Fibroblast of mammary gland (primary cell): ENCODE measurements around the gene GBA2.

Experiments
- DNase-seq: peaks from one replicate; pipeline ENCODE4 v3.0.0-alpha.2; 2010; ENCODE audit warnings: low read depth
- H3K4me3 ChIP-seq: 2 replicates; pipeline ENCODE4 v1.5.1; 2011; ENCODE audit warnings: low read depth, mild to moderate bottlenecking, low read length, moderate library complexity; ENCODE audit not compliant: control insufficient read depth
- TF ChIP-seq, protein P1 (sequence below): conservative IDR thresholded peaks from 2 replicates; pipeline ENCODE4 v1.5.1; 2011; ENCODE audit warnings: low read depth, low read length, inconsistent platforms; ENCODE audit not compliant: control insufficient read depth, insufficient read depth

The GBA2 gene

DNA sequence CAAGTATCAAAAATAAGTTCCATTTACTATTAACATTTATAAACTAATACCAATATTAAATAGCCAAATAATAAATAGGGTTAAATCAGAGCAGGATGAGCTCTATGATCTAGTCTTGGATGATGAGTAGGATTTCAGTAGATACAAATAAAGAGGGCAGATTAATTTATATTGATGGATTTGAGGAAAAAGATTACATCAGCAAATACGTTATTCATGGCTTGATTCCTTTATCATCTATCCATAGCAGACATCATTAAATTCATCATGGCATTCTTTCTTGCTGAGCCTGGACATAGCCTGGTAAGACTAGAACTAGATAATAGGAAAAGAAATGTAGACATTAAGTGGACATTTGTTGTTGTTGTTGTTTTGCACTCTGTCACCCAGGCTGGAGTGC is 18.4 kb upstream of the GBA2 start:
- TF ChIP-seq, protein P1, sequence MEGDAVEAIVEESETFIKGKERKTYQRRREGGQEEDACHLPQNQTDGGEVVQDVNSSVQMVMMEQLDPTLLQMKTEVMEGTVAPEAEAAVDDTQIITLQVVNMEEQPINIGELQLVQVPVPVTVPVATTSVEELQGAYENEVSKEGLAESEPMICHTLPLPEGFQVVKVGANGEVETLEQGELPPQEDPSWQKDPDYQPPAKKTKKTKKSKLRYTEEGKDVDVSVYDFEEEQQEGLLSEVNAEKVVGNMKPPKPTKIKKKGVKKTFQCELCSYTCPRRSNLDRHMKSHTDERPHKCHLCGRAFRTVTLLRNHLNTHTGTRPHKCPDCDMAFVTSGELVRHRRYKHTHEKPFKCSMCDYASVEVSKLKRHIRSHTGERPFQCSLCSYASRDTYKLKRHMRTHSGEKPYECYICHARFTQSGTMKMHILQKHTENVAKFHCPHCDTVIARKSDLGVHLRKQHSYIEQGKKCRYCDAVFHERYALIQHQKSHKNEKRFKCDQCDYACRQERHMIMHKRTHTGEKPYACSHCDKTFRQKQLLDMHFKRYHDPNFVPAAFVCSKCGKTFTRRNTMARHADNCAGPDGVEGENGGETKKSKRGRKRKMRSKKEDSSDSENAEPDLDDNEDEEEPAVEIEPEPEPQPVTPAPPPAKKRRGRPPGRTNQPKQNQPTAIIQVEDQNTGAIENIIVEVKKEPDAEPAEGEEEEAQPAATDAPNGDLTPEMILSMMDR: no peak
- H3K4me3 ChIP-seq: no peak overlapping the region
- DNase-seq: no peak

DNA sequence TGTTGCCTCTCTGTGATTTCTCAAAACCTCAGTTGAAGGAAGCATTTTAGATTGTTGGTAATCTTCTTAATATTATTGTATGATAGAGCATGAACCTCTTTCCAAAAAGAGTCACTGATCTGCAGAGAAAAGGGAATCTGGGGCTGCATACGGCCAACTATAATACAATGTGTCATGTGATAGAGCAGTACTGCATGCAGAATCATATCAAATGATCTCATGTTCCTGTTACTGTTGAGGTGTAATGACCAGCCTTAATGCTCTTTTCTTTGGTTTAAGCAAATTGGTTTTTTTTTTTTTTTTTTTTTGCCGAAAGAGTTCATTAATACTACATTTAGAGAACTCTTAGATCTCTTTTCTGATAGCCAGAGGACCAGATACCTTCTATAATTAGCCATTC is 18.0 kb upstream of the GBA2 start:
- no peak overlapping the region for H3K4me3 ChIP-seq
- no peak for DNase-seq
- TF ChIP-seq, protein P1: no peak

DNA sequence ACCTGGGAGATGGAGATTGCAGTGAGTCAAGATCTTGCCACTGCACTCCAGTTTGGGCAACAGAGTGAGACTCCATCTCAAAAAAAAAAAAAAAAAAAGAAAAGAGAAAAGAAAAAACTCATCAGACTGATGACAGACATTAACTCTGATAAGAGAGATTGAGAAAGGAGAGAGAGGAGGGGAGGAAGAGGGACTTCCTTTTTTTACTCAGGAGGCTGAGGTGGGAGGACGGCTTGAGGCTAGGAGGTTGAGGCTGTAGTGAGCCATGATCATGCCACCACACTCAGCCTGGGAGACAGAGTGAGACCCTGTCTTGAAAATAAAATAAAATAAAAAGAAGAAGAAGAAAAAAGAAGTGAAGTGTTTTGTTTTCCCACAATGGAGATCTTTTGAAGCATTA is 14.8 kb upstream of the GBA2 start:
- DNase-seq: no peak
- no peak overlapping the region for H3K4me3 ChIP-seq
- TF ChIP-seq, protein P1: no peak

DNA sequence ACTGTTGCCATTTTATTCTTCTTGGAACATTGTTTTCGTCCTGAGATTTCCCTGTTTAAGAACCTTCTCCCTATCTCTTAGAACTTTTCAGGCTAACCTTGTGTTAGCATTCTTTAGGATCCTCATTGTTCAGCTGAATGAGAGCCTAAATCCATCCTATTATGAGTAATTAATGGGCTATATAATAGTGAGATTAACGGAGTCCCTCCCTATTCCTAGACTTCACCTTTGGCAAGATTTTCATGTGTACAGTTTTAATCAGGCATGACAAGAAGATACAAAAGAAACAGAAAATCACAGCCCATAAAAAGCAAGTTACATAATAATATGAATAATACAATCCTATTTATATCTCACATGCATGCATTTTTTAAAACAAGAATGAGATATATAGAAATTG is 14.2 kb upstream of the GBA2 start:
- TF ChIP-seq, protein P1: no peak
- H3K4me3 ChIP-seq: no peak overlapping the region
- no peak for DNase-seq

DNA sequence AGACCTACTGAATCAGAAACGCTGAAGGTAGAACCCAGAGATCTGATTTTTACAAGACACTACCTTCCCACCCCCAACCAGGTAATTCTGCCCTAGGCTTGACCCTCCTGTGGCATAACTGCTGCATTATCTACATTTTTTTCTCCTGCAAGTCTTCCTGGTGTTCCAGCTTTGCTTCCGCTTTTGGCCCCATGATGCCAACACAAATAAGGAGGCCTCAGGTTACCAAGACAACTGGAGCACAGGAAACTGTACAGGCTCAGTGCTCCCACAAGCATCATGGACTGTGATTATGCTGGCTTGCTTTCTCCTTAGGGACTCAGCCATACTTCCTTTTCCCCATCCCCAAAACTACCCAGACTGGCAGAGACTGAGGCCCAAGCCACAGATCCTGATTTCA is 11.6 kb upstream of the GBA2 start:
- H3K4me3 ChIP-seq: no peak overlapping the region
- TF ChIP-seq, protein P1: no peak
- no peak for DNase-seq

DNA sequence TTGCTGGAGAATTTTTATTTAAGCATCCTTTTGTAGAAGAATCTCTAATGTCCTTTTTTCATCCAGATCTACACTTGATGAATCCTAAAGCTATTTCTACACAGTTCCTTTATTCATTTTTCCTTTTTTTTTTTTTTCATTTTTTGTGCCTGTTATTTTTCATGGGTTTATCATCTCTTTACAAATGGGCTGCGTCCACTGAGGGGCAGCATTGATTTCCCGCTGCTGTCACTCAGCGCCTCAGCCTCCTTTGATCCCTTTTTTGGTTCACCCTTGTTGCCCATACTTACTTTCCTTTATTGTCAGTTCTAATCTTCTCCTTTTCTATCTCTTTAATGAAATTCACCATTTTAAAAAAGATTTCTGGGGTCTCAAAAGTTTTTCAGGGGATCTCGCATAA is 10.8 kb upstream of the GBA2 start:
- no peak overlapping the region for H3K4me3 ChIP-seq
- no peak for DNase-seq
- TF ChIP-seq, protein P1: no peak

DNA sequence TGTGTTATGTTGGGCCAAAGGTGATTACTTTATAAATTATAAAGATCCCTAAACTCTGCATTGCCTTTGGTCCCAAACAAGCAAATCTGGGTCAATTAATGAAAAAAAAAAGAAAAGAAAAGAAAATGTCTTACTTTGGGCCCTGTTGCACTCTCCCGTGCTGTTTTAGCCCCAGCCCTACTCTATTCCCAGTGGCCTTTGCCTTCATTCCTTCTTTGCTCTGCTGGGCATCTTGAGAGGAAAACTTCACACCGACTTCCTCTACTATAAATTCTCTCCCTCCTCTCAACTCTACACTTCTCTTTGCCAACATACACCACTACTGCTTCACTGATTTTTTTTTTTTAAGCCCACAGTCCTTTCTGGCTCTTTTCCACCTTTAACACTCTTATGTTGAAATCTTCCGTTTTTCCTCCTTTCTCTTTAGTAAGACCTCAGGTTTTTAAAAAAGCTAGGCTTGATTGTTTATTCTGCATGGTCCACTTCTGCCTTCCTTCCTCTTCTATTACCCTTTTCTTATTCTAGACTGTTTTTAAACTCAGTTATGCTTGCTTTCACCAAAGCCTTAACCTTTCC is 9.5 kb upstream of the GBA2 start:
- DNase-seq: peak; percentile 30
- H3K4me3 ChIP-seq: no peak overlapping the region

More for the DNA sequence above, 9.5 kb upstream of the GBA2 start:
- TF ChIP-seq, protein P1: no peak
